ENCODE measurements around the gene LMOD3.

DNA sequence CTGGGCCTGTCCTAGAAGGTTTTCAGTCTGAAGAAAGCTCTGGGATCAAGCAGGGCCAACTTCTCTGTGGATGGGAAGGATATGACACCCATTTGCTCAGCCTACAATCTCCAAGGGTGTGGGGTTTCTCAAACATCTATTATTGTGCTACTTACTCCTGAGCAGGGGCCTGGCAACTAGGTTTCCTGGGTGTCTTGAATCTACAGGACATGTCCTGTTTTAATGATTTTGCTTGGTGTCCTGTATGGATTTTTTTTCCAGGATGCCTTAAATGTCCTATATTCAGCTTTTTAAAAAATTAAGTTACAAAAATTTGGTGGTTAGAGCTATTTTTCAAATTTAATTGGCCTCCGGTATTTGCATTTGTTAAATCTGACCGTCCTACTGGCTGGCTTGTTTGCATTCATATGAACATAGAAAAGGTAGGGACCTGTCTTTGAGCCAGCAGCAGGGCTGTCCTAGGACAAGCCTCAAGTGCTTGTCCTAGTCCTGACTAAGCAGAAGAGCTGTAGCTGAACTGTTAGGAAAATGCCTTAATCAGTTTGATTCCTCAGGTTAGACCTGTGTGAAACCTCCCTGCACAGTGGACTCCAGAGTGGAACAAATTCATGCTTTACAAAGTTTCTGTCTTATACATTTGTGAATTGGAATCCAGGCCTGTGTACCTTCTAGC is 40.0 kb upstream of the LMOD3 start:
- no peak for TF ChIP-seq POLR2A (IDR thresholded peaks at IDR 0.05)
- TF ChIP-seq, protein P1, sequence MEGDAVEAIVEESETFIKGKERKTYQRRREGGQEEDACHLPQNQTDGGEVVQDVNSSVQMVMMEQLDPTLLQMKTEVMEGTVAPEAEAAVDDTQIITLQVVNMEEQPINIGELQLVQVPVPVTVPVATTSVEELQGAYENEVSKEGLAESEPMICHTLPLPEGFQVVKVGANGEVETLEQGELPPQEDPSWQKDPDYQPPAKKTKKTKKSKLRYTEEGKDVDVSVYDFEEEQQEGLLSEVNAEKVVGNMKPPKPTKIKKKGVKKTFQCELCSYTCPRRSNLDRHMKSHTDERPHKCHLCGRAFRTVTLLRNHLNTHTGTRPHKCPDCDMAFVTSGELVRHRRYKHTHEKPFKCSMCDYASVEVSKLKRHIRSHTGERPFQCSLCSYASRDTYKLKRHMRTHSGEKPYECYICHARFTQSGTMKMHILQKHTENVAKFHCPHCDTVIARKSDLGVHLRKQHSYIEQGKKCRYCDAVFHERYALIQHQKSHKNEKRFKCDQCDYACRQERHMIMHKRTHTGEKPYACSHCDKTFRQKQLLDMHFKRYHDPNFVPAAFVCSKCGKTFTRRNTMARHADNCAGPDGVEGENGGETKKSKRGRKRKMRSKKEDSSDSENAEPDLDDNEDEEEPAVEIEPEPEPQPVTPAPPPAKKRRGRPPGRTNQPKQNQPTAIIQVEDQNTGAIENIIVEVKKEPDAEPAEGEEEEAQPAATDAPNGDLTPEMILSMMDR (IDR thresholded peaks at IDR 0.05), result no peak

All from Peyer's patch (tissue), 4 donors.